NK-92 treated with Interleukin-12 subunit alpha and Interleukin-12 subunit beta, amount 100 ng/mL, for 24 hours (cell line): ENCODE results near the gene TRIB2.
A peak's percentile ranks its signal among the peaks of the same experiment; 100 is the strongest.
"Not testable (repeated sequence)": the region's sequence is repeated elsewhere in the genome, so short reads cannot be mapped to it uniquely, and the experiment has no call there.

Source experiments
- DNase-seq: peaks from one replicate; lab custom pipeline; 2025; lab: John Stamatoyannopoulos, UW

Gene TRIB2

GRCh38 chr2:12716282-12717190 lies at the start of gene TRIB2:
Gene TRIB2 (plus strand): TSS chr2:12716936. CDS start chr2:12718308, 1,372 bp downstream.
- DNase-seq: peak; percentile 85

GRCh38 chr2:12669036-12669435 lies 47.7 kb upstream of the TRIB2 start:
- no peak for DNase-seq

- no peak for DNase-seq
Measured at GRCh38 chr2:12672711-12673315, 43.9 kb upstream of the TRIB2 start.

GRCh38 chr2:12674644-12675328 lies 42.0 kb upstream of the TRIB2 start:
- DNase-seq: no peak

GRCh38 chr2:12675352-12675795 lies 41.4 kb upstream of the TRIB2 start:
- no peak for DNase-seq

- no peak for DNase-seq
Measured at GRCh38 chr2:12675801-12676200, 40.9 kb upstream of the TRIB2 start.

GRCh38 chr2:12676771-12677170 lies 40.0 kb upstream of the TRIB2 start:
- DNase-seq: no peak

- no peak for DNase-seq
Measured at GRCh38 chr2:12678186-12678585, 38.5 kb upstream of the TRIB2 start.

GRCh38 chr2:12679550-12680072 lies 37.1 kb upstream of the TRIB2 start:
- DNase-seq: no peak

- DNase-seq: not testable (repeated sequence)
Measured at GRCh38 chr2:12680115-12680514, 36.6 kb upstream of the TRIB2 start.

- no peak for DNase-seq
Measured at GRCh38 chr2:12682017-12682416, 34.7 kb upstream of the TRIB2 start.

- DNase-seq: no peak
Measured at GRCh38 chr2:12683457-12684100, 33.2 kb upstream of the TRIB2 start.

- no peak for DNase-seq
Measured at GRCh38 chr2:12684471-12684936, 32.2 kb upstream of the TRIB2 start.

- no peak for DNase-seq
Measured at GRCh38 chr2:12685145-12685544, 31.6 kb upstream of the TRIB2 start.

- no peak for DNase-seq
Measured at GRCh38 chr2:12685956-12686355, 30.8 kb upstream of the TRIB2 start.

- no peak for DNase-seq
Measured at GRCh38 chr2:12686708-12687283, 29.9 kb upstream of the TRIB2 start.

- DNase-seq: no peak
Measured at GRCh38 chr2:12688091-12688490, 28.6 kb upstream of the TRIB2 start.

GRCh38 chr2:12688893-12689292 lies 27.8 kb upstream of the TRIB2 start:
- DNase-seq: no peak

GRCh38 chr2:12693509-12693908 lies 23.2 kb upstream of the TRIB2 start:
- no peak for DNase-seq

GRCh38 chr2:12694990-12695774 lies 21.6 kb upstream of the TRIB2 start:
- DNase-seq: no peak

- no peak for DNase-seq
Measured at GRCh38 chr2:12697617-12698016, 19.1 kb upstream of the TRIB2 start.
